ENCODE results near the gene RPL13A. TPM values are rescaled to one million over a fixed set of nuclear protein-coding genes. Genes with fewer than 3 reads are reported as not detected.

The RPL13A gene
- total and polyA plus RNA-seq, 2 of the 13 experiments (the other 11 are each of a cell fraction or from before 2014, with no cell fraction given), result 2,601 to 3,407 TPM

- TF ChIP-seq HMGXB4 (CRISPR knock-in tag; IDR thresholded peaks at IDR 0.05; ENCODE audit: borderline replicate concordance in 1 of 2, low read depth in 1 of 2) (no peak), AGO2 (optimal IDR thresholded peaks at IDR 0.05; ENCODE audit: low read depth, low read length) (peak; percentile 54), CENPT (CRISPR knock-in tag; IDR thresholded peaks at IDR 0.05; ENCODE audit: low read depth) (no peak), ZBTB38 (CRISPR knock-in tag; IDR thresholded peaks at IDR 0.05) (peak; percentile 54; the same call in 1 of the 2 replicates), ZNF704 (CRISPR knock-in tag; IDR thresholded peaks at IDR 0.05; ENCODE audit: borderline replicate concordance) (no peak), NR2F1 (CRISPR knock-in tag; IDR thresholded peaks at IDR 0.05) (no peak), SALL2 (CRISPR knock-in tag; IDR thresholded peaks at IDR 0.05) (no peak), MZF1 (CRISPR knock-in tag; IDR thresholded peaks at IDR 0.05; ENCODE audit: borderline replicate concordance) (no peak), CEBPB (IDR thresholded peaks at IDR 0.05; ENCODE audit: borderline replicate concordance, low read depth, low read length) (no peak)
- TF ChIP-seq, protein P1, sequence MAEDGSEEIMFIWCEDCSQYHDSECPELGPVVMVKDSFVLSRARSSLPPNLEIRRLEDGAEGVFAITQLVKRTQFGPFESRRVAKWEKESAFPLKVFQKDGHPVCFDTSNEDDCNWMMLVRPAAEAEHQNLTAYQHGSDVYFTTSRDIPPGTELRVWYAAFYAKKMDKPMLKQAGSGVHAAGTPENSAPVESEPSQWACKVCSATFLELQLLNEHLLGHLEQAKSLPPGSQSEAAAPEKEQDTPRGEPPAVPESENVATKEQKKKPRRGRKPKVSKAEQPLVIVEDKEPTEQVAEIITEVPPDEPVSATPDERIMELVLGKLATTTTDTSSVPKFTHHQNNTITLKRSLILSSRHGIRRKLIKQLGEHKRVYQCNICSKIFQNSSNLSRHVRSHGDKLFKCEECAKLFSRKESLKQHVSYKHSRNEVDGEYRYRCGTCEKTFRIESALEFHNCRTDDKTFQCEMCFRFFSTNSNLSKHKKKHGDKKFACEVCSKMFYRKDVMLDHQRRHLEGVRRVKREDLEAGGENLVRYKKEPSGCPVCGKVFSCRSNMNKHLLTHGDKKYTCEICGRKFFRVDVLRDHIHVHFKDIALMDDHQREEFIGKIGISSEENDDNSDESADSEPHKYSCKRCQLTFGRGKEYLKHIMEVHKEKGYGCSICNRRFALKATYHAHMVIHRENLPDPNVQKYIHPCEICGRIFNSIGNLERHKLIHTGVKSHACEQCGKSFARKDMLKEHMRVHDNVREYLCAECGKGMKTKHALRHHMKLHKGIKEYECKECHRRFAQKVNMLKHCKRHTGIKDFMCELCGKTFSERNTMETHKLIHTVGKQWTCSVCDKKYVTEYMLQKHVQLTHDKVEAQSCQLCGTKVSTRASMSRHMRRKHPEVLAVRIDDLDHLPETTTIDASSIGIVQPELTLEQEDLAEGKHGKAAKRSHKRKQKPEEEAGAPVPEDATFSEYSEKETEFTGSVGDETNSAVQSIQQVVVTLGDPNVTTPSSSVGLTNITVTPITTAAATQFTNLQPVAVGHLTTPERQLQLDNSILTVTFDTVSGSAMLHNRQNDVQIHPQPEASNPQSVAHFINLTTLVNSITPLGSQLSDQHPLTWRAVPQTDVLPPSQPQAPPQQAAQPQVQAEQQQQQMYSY (CRISPR knock-in tag; IDR thresholded peaks at IDR 0.05), result peak; percentile 83
- TF ChIP-seq, protein P2, sequence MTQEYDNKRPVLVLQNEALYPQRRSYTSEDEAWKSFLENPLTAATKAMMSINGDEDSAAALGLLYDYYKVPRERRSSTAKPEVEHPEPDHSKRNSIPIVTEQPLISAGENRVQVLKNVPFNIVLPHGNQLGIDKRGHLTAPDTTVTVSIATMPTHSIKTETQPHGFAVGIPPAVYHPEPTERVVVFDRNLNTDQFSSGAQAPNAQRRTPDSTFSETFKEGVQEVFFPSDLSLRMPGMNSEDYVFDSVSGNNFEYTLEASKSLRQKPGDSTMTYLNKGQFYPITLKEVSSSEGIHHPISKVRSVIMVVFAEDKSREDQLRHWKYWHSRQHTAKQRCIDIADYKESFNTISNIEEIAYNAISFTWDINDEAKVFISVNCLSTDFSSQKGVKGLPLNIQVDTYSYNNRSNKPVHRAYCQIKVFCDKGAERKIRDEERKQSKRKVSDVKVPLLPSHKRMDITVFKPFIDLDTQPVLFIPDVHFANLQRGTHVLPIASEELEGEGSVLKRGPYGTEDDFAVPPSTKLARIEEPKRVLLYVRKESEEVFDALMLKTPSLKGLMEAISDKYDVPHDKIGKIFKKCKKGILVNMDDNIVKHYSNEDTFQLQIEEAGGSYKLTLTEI (CRISPR knock-in tag; conservative IDR thresholded peaks at IDR 0.05), result no peak
- TF ChIP-seq, protein P3, sequence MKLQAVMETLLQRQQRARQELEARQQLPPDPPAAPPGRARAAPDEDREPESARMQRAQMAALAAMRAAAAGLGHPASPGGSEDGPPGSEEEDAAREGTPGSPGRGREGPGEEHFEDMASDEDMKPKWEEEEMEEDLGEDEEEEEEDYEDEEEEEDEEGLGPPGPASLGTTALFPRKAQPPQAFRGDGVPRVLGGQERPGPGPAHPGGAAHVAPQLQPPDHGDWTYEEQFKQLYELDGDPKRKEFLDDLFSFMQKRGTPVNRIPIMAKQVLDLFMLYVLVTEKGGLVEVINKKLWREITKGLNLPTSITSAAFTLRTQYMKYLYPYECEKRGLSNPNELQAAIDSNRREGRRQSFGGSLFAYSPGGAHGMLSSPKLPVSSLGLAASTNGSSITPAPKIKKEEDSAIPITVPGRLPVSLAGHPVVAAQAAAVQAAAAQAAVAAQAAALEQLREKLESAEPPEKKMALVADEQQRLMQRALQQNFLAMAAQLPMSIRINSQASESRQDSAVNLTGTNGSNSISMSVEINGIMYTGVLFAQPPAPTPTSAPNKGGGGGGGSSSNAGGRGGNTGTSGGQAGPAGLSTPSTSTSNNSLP (IDR thresholded peaks at IDR 0.05; ENCODE audit: low read depth, low read length), result no peak
Measured at GRCh38 chr19:49514151-49514550, 26.7 kb downstream of the RPL13A start (continued).

All from HepG2 (cell line).